ENCODE measurements around the gene KIF6. TPM values are rescaled to one million over a fixed set of nuclear protein-coding genes. Genes with fewer than 3 reads are reported as not detected.

The KIF6 gene
- total RNA-seq, 1 donor from 2014 or later, result 2.7 TPM

- Mint-ChIP-seq H3K4me1 (no peaks in the 10 kb centered on the region), H3K36me3 (no peaks in the 10 kb centered on the region), H3K9me3 (no peaks in the 10 kb centered on the region), H3K27me3 (ENCODE audit: insufficient read depth, low read depth) (no peaks in the 10 kb centered on the region), H3K4me3 (no peak overlapping the region), H3K27ac (no peak overlapping the region)
- TF ChIP-seq EZH2 (IDR thresholded peaks at IDR 0.05) (no peak), EZH2phosphoT487 (IDR thresholded peaks at IDR 0.05) (no peak), CTCF (IDR thresholded peaks at IDR 0.05) (no peak)
- Histone ChIP-seq H4K20me1 (ENCODE audit: low read depth) (no peaks in the 10 kb centered on the region), H3K79me2 (ENCODE audit: low read depth) (no peaks in the 10 kb centered on the region), H3K4me1 (no peaks in the 10 kb centered on the region), H3K9ac (no peak overlapping the region), H3K4me3 (no peak overlapping the region), H2AFZ (replicated peaks) (no peak overlapping the region), H3K36me3 (no peaks in the 10 kb centered on the region), H3K9me3 (ENCODE audit: low read depth) (no peaks in the 10 kb centered on the region), H3K4me2 (no peak overlapping the region), H3F3A (ENCODE audit: low read depth) (no peaks in the 10 kb centered on the region), H3K27ac (no peak overlapping the region), H3K27me3 (no peaks in the 10 kb centered on the region)
- DNase-seq (ENCODE audit: low spot score), result no peak
Measured at GRCh38 chr6:39590871-39591393, 134.3 kb downstream of the KIF6 start.

GRCh38 chr6:39587080-39587479 lies 138.1 kb downstream of the KIF6 start:
- TF ChIP-seq EZH2phosphoT487 (IDR thresholded peaks at IDR 0.05), result no peak
- TF ChIP-seq EZH2 (IDR thresholded peaks at IDR 0.05), result no peak
- no peak for TF ChIP-seq CTCF (IDR thresholded peaks at IDR 0.05)
- Histone ChIP-seq H3K9me3 (ENCODE audit: low read depth) (no peaks in the 10 kb centered on the region), H3K79me2 (ENCODE audit: low read depth) (no peaks in the 10 kb centered on the region), H3K27ac (no peak overlapping the region), H2AFZ (replicated peaks) (no peak overlapping the region), H3K4me2 (no peak overlapping the region), H3K36me3 (no peaks in the 10 kb centered on the region), H3K4me3 (no peak overlapping the region), H4K20me1 (ENCODE audit: low read depth) (no peaks in the 10 kb centered on the region), H3F3A (ENCODE audit: low read depth) (no peaks in the 10 kb centered on the region), H3K27me3 (no peaks in the 10 kb centered on the region), H3K9ac (no peak overlapping the region), H3K4me1 (no peaks in the 10 kb centered on the region)
- peaks cover 3% of the 10 kb centered on the region for H3K9me3 Mint-ChIP-seq
- no peaks in the 10 kb centered on the region for H3K27me3 Mint-ChIP-seq (ENCODE audit: insufficient read depth, low read depth)
- H3K36me3 Mint-ChIP-seq, result peaks cover 2% of the 10 kb centered on the region
- H3K4me1 Mint-ChIP-seq, result no peaks in the 10 kb centered on the region
- H3K27ac Mint-ChIP-seq, result no peak overlapping the region
- no peak for DNase-seq (ENCODE audit: low spot score)
- no peak overlapping the region for H3K4me3 Mint-ChIP-seq

GRCh38 chr6:39585641-39586040 lies 139.6 kb downstream of the KIF6 start:
- H3K27ac ChIP-seq, result no peak overlapping the region
- no peaks in the 10 kb centered on the region for H3F3A ChIP-seq (ENCODE audit: low read depth)
- no peaks in the 10 kb centered on the region for H3K79me2 ChIP-seq (ENCODE audit: low read depth)
- no peaks in the 10 kb centered on the region for H3K4me1 ChIP-seq
- Mint-ChIP-seq H3K9me3 (peaks cover 3% of the 10 kb centered on the region), H3K27me3 (ENCODE audit: insufficient read depth, low read depth) (no peaks in the 10 kb centered on the region), H3K27ac (no peak overlapping the region), H3K4me3 (no peak overlapping the region), H3K36me3 (peaks cover 2% of the 10 kb centered on the region), H3K4me1 (no peaks in the 10 kb centered on the region)
- H3K9ac ChIP-seq, result no peak overlapping the region
- H2AFZ ChIP-seq (replicated peaks), result no peak overlapping the region
- no peaks in the 10 kb centered on the region for H3K27me3 ChIP-seq
- DNase-seq (ENCODE audit: low spot score), result no peak
- H3K4me2 ChIP-seq, result no peak overlapping the region
- no peaks in the 10 kb centered on the region for H3K36me3 ChIP-seq
- H3K4me3 ChIP-seq, result no peak overlapping the region
- H3K9me3 ChIP-seq (ENCODE audit: low read depth), result no peaks in the 10 kb centered on the region
- TF ChIP-seq EZH2phosphoT487 (IDR thresholded peaks at IDR 0.05), result no peak
- no peak for TF ChIP-seq EZH2 (IDR thresholded peaks at IDR 0.05)
- TF ChIP-seq CTCF (IDR thresholded peaks at IDR 0.05), result no peak
- H4K20me1 ChIP-seq (ENCODE audit: low read depth), result no peaks in the 10 kb centered on the region

Data from neural progenitor cell (in vitro differentiated cells).